Left lung (tissue), 10 donors: ENCODE data around the gene GNA12. TPM values are rescaled to one million over a fixed set of nuclear protein-coding genes. Genes with fewer than 3 reads are reported as not detected.

Source experiments
- ATAC-seq: fragments of 200-7000 bp; cut with Tn5 transposase; one replicate; pipeline ENCODE4 v1.9.1; 2020; ENCODE audit warnings: moderate library complexity
- DNase-seq, 4 donors: peaks; one replicate each; pipeline ENCODE4 v3.0.0-alpha.2; 2013 to 2020
- H3K27ac ChIP-seq, 2 donors: fragments of 200-600 bp; sonication (generic) in 1 of 2; one replicate each; pipeline versions ENCODE4 v1.5.0 to v1.8.0; 2020 to 2021
- H3K27me3 ChIP-seq, 2 donors: fragments of 200-600 bp; sonication (generic) in 1 of 2; one replicate each; pipeline versions ENCODE4 v1.5.0 to v1.8.0; 2020 to 2021
- H3K36me3 ChIP-seq, 2 donors: fragments of 200-600 bp; sonication (generic) in 1 of 2; one replicate each; pipeline versions ENCODE4 v1.5.0 to v1.8.0; 2020 to 2021
- H3K4me1 ChIP-seq, 2 donors: fragments of 200-600 bp; one replicate each; pipeline ENCODE4 v1.8.0; 2021
- H3K4me3 ChIP-seq, 2 donors: fragments of 200-600 bp; sonication (generic) in 1 of 2; one replicate each; pipeline versions ENCODE4 v1.5.0 to v1.8.0; 2020 to 2021; ENCODE audit warnings: mild to moderate bottlenecking in 1 of 2
- H3K9me3 ChIP-seq, 2 donors: fragments of 200-600 bp; sonication (generic) in 1 of 2; one replicate each; pipeline versions ENCODE4 v1.5.0 to v1.8.0; 2020 to 2021
- intact Hi-C, 2 donors: fragments of 100-400 bp; cut with DNase I; formaldehyde crosslinking; loops; one replicate each; pipeline versions ENCODE4 v1.11.2 to v1.14.2; 2022
- polyA plus RNA-seq, 6 donors: library from polyadenylated mRNA; unstranded; fragments of 120-200 nt; gene quantifications; one replicate each; pipeline ENCODE4 v1.2.1, GENCODE V29; 2013; ENCODE audit not compliant: insufficient read length in 6 of 6
- total RNA-seq, 2 donors: library from RNA; stranded (reverse); fragmentation: NEBNext Ultra II Directional; extraction: Animal tissue kit (Norgen Biotek cat#: 25700); gene quantifications; one replicate each; pipeline ENCODE4 v1.2.1, GENCODE V29; 2021
- TF ChIP-seq, protein P1 (sequence below), 2 donors: fragments of 200-600 bp; sonication (generic) in 1 of 2; IDR thresholded peaks; one replicate each; pipeline versions ENCODE4 v1.5.0 to v1.8.0; 2021; ENCODE audit warnings: antibody characterized with exemption in 2 of 2
- donor health status: DM: no; HTN: yes; CAD: no.
- donor health status: DM: no; HTN: no; CAD: no.

Gene GNA12
- total and polyA plus RNA-seq, 8 donors = 48.7 to 67.5 (median 55.1) TPM

DNA sequence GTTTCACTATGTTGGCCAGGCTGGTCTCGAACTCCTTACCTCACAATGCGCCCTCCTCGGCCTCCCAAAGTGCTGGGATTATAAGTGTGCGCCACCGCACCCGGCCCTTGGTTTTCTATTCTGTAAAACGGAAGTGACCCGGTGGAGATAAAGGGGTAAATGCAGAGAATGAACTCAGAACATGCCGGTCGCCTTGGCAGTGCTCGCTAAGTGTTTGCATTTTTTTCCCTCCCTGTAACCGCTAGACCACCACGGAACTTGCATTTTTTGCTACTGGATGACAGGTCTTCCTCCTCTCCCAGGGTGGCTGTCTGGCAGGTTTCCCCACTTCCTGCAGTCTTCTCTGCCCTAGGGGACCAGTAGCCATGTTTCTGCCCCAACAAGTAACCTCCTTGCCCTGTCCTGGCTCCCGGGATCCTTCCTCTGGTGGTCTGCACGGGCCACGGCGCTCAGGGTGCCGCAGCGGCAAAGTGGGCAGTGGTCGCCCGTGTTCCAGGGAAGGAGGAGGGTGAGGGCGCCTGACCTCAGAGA, 18.8 kb upstream of the GNA12 start:
- Histone ChIP-seq H3K4me3 (no peak overlapping the region), H3K27ac (peak overlapping the region; percentile 88 to 92), H3K27me3 (no peaks in the 10 kb centered on the region), H3K4me1 (peaks cover 3 to 31% of the 10 kb centered on the region in 2 donors), H3K9me3 (no peaks in the 10 kb centered on the region), H3K36me3 (no peaks in the 10 kb centered on the region)
- TF ChIP-seq, protein P1, sequence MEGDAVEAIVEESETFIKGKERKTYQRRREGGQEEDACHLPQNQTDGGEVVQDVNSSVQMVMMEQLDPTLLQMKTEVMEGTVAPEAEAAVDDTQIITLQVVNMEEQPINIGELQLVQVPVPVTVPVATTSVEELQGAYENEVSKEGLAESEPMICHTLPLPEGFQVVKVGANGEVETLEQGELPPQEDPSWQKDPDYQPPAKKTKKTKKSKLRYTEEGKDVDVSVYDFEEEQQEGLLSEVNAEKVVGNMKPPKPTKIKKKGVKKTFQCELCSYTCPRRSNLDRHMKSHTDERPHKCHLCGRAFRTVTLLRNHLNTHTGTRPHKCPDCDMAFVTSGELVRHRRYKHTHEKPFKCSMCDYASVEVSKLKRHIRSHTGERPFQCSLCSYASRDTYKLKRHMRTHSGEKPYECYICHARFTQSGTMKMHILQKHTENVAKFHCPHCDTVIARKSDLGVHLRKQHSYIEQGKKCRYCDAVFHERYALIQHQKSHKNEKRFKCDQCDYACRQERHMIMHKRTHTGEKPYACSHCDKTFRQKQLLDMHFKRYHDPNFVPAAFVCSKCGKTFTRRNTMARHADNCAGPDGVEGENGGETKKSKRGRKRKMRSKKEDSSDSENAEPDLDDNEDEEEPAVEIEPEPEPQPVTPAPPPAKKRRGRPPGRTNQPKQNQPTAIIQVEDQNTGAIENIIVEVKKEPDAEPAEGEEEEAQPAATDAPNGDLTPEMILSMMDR (IDR thresholded peaks at IDR 0.05) = no peak
- no peak for ATAC-seq
- intact Hi-C loops = no loop called here
- DNase-seq = peak in 1 of 4 donors; percentile 76

DNA sequence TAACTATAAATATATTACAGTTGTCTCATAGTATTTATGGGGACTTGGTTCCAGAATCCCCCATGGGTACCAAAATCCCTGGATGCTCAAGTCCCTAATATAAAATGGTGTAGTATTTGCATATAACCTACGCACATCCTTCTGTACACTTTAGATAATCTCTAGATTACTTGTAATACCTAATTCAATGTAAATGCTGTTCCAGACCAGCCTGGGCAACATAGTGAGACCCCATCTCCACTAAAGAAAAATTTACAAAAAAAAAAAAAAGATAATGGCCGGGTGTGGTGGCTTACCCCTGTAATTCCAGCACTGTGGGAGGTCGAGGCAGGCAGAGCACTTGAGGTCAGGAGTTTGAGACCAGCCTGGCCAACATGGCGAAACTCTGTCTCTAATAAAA, 17.4 kb upstream of the GNA12 start:
- Histone ChIP-seq H3K27ac (no peak overlapping the region), H3K4me1 (peaks cover 3 to 31% of the 10 kb centered on the region in 2 donors), H3K9me3 (no peaks in the 10 kb centered on the region), H3K4me3 (no peak overlapping the region), H3K27me3 (no peaks in the 10 kb centered on the region), H3K36me3 (no peaks in the 10 kb centered on the region)
- ATAC-seq (no peak), DNase-seq (no peak)
- intact Hi-C loops = no loop called here
- TF ChIP-seq, protein P1 (IDR thresholded peaks at IDR 0.05) = no peak

DNA sequence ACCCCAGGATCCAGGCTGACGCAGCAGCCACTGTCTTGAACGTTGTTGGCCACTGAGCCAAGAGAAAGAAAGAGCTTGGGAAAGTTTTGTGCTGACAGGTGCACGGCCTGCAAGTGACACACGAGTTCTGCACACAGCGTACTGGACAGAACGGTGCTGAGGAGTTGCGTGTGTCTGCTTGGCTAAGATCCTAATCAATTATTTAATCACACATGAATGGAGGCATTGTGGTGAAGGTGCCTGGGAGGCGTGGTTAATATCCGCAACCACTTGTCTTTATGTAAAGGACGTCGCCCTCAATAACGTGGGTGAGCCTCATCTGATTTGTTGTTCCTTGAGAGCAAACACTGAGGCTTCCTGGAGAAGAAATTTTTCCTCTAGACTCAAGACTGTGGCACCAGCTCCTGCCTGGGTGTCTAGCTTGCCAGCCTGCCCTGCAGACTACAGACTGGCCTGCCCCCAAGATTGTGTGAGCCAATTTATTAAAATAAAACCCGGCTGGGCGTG, 16.6 kb upstream of the GNA12 start:
- DNase-seq (peak in 1 of 4 donors; percentile 52), ATAC-seq (peak; percentile 29)
- no peaks in the 10 kb centered on the region for H3K27me3 ChIP-seq
- peaks cover 3 to 31% of the 10 kb centered on the region in 2 donors for H3K4me1 ChIP-seq
- H3K4me3 ChIP-seq = no peak overlapping the region
- intact Hi-C loops = no loop called here
- no peaks in the 10 kb centered on the region for H3K36me3 ChIP-seq
- TF ChIP-seq, protein P1 (IDR thresholded peaks at IDR 0.05) = no peak
- H3K9me3 ChIP-seq = no peaks in the 10 kb centered on the region
- H3K27ac ChIP-seq = no peak overlapping the region

DNA sequence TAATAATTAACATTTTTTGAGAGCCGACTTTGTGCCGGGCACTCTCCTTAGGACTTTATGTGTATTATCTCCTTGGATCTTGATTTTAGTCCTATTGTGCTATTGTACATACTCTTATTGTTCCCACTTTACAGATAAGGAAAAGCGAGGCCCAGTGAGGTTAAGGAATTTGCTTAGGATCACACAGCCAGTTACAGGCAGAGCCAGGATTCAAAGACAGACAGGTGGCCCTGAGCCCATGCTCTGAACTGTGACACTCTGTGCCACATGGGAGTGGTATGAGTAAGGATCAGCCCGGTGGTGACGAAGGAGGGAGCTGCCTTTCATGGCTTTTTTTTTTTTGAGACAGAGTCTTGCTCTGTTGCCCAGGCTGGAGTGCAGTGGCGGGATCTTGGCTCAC, 15.8 kb upstream of the GNA12 start:
- H3K4me1 ChIP-seq = peaks cover 3 to 27% of the 10 kb centered on the region in 2 donors
- no peak overlapping the region for H3K4me3 ChIP-seq
- H3K9me3 ChIP-seq = no peaks in the 10 kb centered on the region
- H3K27ac ChIP-seq = no peak overlapping the region
- H3K36me3 ChIP-seq = no peaks in the 10 kb centered on the region
- no peaks in the 10 kb centered on the region for H3K27me3 ChIP-seq
- DNase-seq = no peak
- intact Hi-C loops = no loop called here
- TF ChIP-seq, protein P1 (IDR thresholded peaks at IDR 0.05) = no peak
- ATAC-seq = no peak

DNA sequence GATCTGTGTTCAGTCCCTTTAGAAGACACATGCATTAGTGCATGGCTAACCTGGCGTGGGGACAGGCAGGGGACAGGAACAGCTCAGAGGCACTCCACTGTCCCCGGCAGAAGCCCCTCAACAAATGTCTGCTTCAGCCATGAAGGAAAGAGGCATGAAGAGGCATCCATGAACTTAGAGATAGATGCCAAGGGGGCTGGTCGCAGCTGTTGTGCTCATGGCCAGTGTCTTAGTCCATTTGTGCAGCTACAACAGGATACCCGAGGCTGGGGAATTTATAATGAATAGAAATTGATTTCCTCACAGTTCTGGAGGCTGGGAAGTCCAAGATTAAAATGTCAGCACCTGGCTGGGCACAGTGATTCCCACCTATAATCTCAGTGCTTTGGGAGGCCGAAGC, 14.5 kb upstream of the GNA12 start:
- no peak for DNase-seq
- no peak overlapping the region for H3K27ac ChIP-seq
- TF ChIP-seq, protein P1 (IDR thresholded peaks at IDR 0.05) = no peak
- no peak overlapping the region for H3K4me3 ChIP-seq
- no peaks in the 10 kb centered on the region for H3K9me3 ChIP-seq
- intact Hi-C loops = no loop called here
- H3K27me3 ChIP-seq = no peaks in the 10 kb centered on the region
- no peaks in the 10 kb centered on the region for H3K36me3 ChIP-seq
- no peak for ATAC-seq
- H3K4me1 ChIP-seq = peaks cover 0 to 14% of the 10 kb centered on the region in 2 donors
